ENCODE results near the gene DIP2C.

The DIP2C gene

DNA sequence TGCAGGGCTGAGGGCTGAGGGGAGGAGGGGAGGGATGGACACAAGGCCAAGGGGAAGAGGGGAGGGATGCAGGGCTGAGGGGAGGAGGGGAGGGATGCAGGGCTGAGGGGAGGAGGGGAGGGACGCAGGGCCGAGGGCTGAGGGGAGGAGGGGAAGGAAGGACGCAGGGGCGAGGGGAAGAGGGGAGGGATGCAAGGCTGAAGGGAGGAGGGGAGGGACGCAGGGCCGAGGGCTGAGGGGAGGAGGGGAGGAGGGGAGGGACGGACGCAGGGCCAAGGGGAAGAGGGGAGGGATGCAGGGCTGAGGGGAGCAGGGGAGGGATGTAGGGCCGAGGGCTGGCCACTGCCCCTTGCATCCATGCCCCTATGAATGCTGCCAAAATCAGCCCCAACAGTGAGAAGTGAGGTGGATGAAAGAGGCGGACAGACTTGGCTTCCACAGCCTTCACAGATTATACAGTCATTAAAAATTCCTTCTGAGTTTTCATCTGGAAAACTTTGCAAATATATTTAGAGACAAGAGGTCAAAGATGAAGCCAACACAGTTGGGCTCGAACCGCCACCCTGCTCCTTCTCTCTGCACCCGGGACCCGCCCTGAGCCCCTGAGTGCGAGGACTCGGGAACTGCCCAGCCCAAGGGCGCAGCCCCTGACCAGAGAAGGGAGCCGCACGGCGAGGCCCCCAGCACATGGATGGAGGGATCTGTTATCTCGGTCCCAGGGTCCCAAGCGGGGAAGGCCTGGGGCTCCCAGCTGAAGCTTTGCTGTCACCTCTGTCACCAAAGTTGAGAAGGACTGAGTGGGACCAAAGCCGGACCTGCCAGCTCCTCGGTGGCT, 65.8 kb downstream of the DIP2C start:
- DNase-seq = no peak

DNA sequence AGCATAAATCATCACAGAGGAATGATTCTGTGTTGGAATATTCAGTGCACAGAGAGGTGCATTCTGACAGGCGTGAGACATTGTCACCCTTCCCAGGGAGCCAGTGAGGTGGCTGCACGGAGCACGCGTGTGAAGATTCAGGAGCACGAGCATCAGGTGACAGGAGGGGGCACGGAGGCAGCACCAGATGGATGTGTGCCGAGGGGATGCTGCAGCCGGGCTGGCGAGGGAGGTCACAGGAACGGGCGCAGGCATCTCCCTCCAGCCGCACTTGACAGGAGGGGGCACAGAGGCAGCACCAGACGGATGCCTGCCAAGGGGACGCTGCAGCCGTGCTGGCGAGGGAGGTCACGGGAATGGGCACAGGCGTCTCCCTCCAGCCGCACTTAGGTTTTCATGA, 66.5 kb downstream of the DIP2C start:
- DNase-seq = no peak

DNA sequence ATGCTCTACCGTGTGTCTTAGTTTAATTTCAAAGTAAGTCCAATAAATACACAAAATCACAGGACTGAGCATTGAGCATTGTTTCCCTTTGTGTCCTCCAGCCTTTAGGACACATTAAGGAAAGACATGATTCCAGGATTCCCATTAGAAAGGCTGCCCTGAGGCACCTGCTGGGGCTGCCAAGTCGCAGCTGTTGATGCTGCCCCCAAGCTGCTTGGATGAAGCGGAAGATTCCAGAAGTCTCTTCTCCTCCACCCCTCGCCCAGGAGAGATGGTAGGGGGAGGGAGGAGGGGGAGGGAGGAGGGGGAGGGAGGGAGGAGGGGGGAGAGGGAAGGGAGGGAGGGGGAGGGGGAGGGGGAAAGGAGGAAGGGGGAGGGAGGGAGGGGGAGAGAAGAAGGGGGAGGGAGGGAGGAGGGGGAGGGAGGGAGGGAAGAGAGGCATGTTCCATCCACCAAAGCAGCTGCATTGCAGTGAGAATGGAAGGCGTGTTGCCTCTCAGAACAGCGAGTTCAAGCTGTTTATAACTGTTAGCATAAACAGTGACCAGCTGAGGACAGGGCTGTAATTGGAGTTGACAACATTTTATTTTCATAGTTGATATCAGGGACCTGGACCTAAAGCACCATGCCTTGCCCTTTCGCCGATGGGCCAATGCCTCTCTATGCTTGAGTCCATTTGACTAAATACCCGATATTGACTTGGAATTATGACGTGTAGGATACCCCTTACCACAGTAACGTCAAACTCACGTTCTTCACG, 67.3 kb downstream of the DIP2C start:
- no peak for DNase-seq

DNA sequence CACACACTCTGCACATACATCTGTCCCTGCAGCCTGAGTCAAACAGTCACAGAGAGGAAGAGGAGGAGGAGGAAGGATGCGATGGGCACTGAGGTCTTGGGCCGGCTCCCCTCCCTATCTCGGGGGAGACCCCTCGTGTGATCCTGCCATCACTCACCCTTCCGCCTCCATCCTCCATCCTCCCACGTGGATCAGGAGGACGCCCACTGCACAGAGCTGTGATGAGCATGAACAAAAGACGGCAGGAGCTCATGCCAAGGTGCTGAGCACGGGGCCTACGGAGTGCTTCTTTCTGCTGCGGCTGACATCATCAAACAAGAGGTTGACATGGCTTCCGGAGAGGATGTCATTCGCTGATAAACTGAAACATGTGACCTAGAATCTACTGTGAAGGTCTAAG, 68.0 kb downstream of the DIP2C start:
- no peak for DNase-seq

DNA sequence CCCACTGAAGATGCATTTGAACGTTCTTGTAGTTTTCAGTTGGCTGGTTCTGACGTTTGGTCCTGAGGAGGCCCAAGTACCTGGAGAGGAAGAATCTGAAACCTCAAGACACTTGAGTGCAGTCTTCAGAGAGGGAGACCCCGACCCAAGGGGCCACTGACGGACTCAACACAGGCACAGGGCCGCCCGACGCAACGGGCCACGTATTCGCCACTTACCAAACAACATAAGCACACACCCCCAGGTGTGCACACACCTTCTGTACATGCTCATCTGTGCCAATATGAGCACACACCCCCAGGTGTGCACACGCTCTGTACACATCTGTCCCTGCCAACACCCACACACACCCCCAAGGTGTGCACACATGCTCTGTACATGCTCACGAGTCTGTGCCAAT, 68.5 kb downstream of the DIP2C start:
- DNase-seq = no peak

DNA sequence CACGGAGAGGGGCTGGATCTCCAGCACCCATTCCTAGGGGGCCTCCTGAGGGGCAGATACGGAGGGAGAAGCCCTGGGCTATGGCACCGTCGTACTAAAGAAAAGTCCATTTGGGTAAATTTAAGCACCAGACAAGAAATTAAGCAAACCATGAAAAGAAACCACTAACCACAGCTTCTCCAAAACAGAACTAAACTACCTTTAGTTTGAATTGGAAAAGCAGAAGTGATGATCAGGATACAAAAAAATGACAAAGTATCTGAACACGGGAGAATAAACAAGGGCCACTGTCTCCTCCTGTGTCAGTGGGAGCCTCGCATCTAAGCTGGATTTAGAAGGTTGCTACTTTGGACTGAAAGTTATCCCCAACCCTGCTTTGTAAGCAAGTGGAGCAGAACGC, 69.1 kb downstream of the DIP2C start:
- DNase-seq = no peak

DNA sequence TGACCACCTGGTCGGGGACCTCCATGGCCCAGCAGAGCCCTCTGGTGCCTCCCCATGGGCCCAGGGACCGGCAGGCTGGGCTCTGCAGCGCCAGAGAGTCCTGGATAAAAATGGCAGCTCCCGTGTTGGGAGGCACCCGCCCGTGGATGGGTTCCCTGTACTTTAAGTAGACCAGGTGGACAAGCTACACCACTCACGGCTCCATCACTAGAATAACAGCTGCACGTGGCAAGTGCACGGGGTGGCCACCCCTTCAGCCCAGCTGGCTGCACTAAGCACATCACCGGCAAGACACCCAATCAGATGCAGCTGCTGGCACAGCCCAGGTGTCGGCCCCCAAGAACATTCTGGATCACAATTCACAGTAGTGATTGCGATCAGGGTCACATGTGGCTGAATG, 69.8 kb downstream of the DIP2C start:
- no peak for DNase-seq

DNA sequence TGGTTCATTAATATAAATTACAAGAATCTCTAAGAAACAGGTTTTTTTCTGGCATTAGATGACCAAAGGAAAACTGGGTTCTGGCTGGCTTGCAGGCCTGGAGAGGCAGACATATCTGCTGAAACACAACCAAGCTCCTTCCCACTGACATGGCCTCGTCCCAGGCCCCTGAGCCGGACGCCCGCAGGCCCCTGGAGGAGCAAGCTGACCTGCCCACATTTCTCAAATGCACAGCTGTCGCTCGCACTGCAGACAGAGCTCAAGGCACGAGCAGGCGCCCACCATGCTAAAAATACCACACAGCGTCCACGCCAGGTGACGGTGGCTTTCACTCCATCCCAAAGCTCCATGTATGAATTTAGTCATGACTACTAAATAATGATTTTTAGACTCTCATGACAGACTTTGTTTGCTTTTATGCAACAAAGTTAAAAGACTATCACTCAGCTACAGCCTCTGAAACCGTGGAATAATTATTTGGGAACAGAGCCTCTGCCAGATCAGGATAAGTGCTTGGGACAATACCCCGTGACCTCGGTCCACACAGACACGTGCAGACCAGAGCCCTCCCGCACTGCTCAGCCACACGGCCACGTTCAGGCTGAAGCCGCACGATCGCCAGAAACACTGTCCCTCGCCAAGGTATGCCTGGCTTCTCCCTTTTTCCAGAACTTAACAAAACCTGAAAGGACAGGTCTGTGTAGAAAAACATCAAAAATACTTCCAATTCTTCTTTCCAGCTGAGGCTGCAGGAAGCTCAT, 71.1 kb downstream of the DIP2C start:
- DNase-seq = no peak

DNA sequence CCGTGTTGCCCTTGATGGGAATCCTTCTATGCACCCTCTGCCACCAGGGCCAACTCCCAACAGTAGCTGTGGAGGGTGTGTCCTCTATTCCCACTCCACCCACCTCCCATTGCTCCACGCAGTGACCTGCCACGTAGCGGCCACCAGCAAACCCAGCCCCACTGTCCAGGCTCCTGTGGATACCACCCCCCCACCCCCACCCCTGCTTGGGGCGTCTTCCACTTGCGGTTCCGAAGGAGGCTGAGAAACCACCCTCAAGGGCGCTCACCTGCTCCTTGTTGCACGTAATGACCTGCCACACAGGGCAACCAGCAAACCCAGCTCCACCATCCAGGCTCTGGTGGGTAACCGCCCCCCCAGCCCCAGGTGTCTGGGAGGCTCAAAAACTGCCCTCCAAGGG, 72.0 kb downstream of the DIP2C start:
- DNase-seq = no peak

DNA sequence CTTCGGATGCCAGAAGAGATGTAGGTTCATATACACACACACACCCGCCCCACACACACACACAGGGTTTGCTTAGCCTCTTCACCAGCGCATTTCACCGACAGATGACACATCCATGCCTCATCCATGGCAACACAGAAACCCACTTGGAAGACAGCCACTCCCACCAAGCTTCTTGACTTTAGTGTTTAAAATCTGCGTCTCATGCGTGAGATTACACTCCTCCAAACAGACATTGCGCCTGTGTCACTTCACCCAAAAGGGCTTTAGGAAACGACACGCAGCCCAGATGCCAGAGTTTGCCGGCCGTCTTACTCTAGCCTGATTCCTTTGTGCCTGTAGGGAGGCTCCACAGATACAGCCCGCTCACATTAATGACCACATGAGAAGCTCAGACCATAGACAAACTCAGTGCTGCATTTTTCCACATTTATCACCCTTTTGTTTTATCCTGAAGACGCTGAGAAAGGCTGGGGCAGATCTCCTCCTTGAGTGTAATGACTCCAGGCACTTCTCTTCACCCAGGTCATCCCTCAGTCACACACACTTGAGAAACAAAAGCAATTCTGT, 73.8 kb downstream of the DIP2C start:
- DNase-seq = peak; percentile 95

DNA sequence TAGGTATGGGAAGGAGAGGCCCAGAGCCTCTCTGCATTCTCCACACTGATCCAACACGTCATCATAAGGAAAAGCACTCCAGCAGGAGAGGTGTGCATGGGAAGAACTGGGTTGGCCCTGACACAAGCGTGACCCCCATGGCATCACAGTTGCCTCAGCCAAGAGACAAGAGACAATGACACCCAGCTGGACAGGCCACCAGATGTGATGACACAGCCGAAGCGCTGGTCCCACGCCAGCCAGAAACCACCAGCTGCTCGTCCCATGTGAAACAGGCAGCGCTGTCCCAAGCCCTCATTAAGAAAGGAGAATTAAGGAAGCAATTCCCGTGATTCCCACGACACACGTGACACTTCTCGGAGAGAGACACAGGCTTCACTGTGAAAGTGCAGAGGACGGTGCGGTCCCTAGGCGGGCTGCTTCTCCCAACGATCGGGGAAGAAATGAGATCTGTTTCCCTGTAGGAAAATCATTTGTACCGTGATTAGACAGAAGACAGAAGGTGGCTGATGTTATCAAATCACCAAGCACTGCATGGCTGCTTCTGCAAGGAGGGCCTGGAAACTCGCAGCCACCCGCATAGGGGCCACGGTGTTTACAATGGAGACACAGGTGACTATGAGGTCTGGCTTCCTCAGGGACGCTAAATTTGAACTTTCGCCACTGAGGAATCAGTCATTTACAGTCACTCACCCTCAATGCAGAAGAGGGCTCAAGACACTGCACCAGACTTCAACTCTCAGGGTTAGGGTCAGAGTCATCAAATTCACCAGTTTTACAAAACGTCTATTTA, 74.5 kb downstream of the DIP2C start:
- DNase-seq = no peak

DNA sequence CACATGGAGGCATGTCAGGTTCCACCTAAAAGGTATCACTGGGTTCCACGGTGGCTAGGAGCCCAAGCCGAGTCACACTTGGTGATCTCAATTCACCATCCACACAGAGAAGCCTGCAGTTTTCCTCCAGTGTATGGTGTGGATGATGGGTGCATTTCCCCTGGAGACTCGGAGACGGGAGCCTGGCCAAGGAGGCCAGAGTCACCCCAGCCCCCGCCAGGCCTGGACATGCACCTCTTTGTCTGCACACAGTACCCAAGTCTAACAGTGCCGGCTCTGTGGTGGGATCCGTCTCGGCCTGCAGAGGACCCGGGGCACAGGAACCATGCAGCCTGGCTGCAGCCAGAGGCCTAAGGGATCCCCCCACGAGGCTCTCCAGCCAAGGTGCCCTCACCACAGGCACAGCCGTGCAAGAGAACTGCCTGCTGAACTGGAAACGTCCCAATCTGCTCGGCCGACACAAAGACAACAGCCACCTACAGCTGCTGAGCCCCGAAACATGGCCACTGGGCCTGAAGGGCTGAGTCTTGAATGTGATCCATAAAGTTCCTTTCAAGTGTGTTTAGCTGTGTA, 75.2 kb downstream of the DIP2C start:
- DNase-seq = no peak

DNA sequence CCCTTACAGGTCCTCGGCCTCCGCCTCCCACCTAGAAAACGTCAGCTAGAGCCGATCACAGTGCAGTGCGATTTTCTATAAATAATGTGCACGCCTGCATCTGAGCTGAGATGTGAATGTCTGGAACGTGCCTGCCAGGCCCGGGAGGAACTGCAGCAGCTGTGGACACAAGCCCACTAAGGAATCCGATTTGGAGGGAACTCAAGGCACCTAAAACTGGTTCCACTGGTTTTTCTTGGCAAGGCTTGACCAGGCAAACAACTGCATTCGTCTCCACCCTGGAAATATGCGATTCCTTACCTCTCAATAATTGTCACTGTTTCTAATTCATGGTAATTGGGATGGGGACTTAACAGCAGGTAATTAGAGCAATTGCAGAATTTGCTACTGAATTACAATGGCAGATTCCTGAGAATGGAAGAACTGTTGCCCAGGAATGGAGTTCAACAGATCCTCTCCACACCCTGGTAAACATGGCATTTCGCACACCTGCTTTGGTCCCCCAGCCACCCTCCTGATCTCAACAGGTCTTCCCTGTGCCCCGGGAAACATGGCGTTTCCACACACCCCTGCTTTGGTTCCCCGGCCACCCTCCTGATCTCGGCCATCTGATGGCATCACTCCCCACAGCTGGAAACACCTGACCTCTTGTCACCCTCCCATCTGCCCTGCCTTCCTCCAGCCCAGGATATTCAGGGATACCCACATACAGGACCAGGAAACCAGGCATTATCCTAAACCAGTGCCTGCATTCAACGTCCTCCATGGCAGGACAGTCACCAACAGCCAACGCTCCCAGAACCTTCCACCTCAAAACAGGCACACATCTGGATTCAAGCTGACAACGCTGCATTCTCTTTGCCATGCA, 76.0 kb downstream of the DIP2C start:
- DNase-seq = no peak

DNA sequence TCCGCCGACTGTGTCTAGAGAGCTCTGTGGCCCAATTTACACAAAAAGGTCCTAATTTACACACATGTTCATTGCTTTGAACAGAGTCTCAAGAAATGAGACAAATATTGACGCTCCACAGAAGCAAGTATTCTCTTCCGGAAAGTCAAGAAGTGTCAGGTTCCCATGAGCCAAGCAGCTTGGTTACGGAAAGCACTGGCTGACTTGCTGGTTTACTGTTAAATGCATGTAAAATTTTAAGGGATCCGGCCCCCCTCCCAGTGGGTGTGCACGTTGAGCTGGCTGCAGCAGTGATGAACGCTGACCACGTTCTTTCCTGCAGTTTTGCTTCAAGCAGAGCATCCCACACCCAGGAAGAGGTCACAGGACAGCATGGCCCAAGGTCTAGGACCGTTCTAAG, 76.8 kb downstream of the DIP2C start:
- DNase-seq = no peak

DNA sequence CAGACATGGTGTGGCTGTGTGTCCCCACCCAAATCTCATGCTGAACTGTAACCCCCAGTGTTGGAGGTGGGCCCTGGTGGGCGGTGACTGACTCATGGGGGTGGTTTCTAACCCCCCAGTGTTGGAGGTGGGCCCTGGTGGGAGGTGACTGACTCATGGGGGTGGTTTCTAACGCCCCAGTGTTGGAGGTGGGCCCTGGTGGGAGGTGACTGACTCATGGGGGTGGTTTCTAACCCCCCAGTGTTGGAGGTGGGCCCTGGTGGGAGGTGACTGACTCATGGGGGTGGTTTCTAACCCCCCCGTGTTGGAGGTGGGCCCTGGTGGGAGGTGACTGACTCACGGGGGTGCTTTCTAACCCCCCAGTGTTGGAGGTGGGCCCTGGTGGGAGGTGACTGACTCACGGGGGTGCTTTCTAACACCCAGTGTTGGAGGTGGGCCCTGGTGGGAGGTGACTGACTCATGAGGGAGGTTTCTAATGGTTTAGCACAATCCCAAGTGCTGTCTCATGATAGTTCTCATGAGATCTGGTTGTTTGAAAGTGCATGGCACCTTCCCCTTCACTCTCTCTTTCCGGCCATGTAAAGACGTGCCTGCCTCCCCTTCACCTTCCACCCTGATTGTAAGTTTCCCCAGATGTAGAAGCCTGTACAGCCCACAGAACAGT, 78.7 kb downstream of the DIP2C start:
- peak; percentile 96 for DNase-seq

DNA sequence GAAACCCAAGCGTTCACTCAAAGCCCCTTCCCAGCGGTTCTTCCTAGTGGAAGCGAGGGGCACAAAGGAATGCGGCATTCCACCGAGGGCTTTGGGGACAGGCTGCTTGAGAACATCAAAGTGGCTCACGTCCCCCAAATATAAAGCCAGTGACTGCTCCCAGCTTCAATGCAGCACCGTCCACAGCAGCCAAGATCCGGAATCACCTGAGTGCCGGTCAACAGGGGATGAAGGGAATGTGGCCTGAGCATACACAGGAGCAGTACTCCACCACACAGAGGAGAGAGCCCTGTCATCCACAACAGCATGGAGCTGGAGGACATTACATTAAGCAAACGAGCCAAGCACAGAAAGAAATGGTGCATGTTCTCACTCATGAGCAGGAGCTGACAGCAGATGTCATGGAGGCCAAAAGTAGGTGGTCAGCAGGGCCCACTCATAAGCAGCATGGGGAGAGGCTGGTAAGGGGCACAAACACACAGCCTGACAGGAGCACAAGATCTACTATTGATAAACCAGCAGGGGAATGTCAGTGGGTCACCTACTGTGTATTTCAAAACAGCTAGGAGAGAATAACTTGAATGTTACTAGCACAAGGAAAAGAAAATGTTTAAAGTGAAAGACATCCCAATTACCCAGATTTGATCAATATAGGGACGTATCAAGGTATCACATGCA, 79.5 kb downstream of the DIP2C start:
- no peak for DNase-seq

DNA sequence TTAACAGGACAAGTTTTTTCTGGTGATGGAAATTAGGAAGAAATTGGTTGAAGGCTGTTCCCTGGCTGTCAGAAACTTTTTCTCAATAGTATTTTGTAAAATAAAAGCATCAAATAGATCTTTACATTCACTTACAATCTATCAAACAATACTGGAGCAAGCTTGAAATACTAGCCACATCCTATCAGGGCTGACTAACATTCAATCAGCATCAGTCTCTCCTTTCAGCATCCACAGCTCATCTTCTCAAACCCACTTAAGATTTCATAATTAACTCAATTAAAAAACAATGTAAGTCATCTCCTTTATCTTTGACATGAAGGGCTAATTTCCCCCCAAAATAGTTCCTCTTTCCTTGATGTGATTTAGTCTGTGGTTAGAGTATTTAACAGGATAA, 80.2 kb downstream of the DIP2C start:
- no peak for DNase-seq

DNA sequence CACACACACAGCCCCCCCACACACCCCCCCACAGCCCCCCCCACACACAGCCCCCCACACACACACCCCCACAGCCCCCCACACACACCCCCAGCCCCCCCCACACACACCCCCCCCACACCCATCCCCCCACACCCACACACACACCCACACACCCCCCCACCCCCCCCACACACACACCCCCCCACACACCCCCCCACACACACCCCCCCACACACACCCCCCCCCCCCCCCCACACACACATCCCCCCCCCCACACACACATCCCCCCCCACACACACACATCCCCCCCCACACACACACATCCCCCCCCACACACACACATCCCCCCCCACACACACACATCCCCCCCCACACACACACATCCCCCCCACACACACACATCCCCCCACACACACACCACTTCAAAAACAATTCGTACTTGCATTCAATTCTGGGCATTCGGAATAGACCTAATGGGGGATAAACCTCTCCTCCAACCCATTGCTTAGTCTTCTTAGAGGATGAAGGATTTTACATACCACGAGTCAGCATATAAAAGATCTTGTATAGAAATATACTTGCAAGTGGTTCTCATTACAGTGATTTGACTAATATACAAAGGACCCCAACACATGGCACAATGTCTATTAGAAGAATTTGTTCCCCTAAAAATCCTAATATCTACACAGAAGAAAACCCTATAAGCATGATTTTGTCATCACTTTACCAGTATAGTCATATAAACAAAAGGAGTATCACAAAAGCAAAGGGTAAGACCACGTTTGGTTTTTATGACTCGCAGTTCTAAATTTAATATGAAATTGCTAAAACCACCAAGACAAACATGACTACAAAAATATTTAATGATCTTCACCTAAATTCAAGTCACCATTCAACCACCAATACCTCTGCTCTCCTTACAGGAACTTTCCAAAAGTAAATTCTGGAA, 80.9 kb downstream of the DIP2C start:
- peak; percentile 60 for DNase-seq
